ENCODE results near the gene TMEM72.
"Not testable (repeated sequence)": the region's sequence is repeated elsewhere in the genome, so short reads cannot be mapped to it uniquely, and the experiment has no call there.

The TMEM72 gene

GRCh38 chr10:44911081-44911540, at the start of gene TMEM72:
TMEM72 (plus strand) TSS chr10:44911337; CDS start chr10:44911513, 176 bp downstream.
- Histone ChIP-seq H3K27ac (ENCODE audit: low read depth, low read length) (peak within 1 kb of the TSS; percentile 39), H3K9ac (ENCODE audit: low read depth in 1 of 2, low read length in 2 of 2) (no peak within 1 kb of the TSS), H3K4me3 (ENCODE audit: low read depth in 1 of 2, low read length in 2 of 2) (peak within 1 kb of the TSS in 1 of 2 donors; percentile 36), H3K27me3 (ENCODE audit: control insufficient read depth in 1 of 2, insufficient read depth in 2 of 2, low read length in 2 of 2) (no peaks in the 10 kb centered on the region), H3K9me3 (ENCODE audit: control insufficient read depth in 1 of 2, low read length in 2 of 2) (no peaks in the 10 kb centered on the region), H3K36me3 (ENCODE audit: control insufficient read depth in 1 of 2, insufficient read depth in 2 of 2, low read length in 2 of 2) (no peaks in the 10 kb centered on the region), H3K4me1 (ENCODE audit: control insufficient read depth in 1 of 2, insufficient read depth in 2 of 2, low read length in 2 of 2) (peaks cover 20 to 21% of the 10 kb centered on the region in 2 donors)

DNA sequence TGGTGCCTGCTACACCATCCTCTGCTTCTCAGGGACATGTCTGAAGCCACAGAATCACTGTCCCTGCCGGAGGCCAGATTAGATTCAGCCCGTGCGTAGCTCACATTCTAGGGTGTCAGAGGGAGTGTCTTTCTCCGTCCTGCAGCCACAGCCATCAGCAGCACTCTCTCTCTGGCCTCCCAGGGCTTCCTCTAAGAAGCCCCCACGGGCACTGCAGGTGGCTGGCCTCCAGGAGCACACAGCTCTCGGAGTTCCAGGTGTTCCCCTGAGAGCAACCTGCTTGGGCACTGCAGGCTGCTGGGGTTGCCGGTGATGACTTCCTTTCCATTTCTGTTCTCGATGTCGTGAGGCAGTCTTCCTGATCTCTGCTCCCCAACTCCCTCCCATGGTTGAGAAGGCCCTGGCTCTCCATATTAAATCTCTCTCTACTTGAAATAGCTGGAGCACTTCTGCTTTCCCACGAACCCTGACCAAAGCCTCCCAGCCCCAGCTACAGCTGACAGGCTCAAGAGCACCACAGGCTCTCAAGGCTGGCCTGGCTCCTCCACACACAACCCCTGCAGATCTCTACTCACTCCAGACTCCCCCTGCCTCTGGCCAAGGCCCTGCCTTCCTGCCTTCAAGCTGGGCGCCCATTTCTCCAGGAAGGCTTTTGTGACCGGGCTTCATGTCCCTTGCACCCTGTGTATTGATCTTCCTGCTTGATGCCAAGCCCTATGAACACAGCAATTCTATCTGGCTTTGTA, 49.0 kb upstream of the TMEM72 start:
- no peaks in the 10 kb centered on the region for H3K9me3 ChIP-seq (ENCODE audit: control insufficient read depth in 1 of 2, low read length in 2 of 2)

GRCh38 chr10:44862924-44863323, 48.2 kb upstream of the TMEM72 start:
- peaks cover 15 to 18% of the 10 kb centered on the region in 2 donors for H3K4me1 ChIP-seq (ENCODE audit: control insufficient read depth in 1 of 2, insufficient read depth in 2 of 2, low read length in 2 of 2)
- H3K9me3 ChIP-seq (ENCODE audit: control insufficient read depth in 1 of 2, low read length in 2 of 2), result no peaks in the 10 kb centered on the region
- no peak overlapping the region for H3K4me3 ChIP-seq (ENCODE audit: low read depth in 1 of 2, low read length in 2 of 2)
- H3K36me3 ChIP-seq (ENCODE audit: control insufficient read depth in 1 of 2, insufficient read depth in 2 of 2, low read length in 2 of 2), result no peaks in the 10 kb centered on the region
- H3K9ac ChIP-seq (ENCODE audit: low read depth in 1 of 2, low read length in 2 of 2), result no peak overlapping the region
- H3K27me3 ChIP-seq (ENCODE audit: control insufficient read depth in 1 of 2, insufficient read depth in 2 of 2, low read length in 2 of 2), result peaks cover 9 to 13% of the 10 kb centered on the region in 2 donors
- no peak overlapping the region for H3K27ac ChIP-seq (ENCODE audit: low read depth, low read length)

More for the DNA sequence above, 49.0 kb upstream of the TMEM72 start:
- Histone ChIP-seq H3K4me1 (ENCODE audit: control insufficient read depth in 1 of 2, insufficient read depth in 2 of 2, low read length in 2 of 2) (peaks cover 15 to 18% of the 10 kb centered on the region in 2 donors), H3K27me3 (ENCODE audit: control insufficient read depth in 1 of 2, insufficient read depth in 2 of 2, low read length in 2 of 2) (peaks cover 9 to 13% of the 10 kb centered on the region in 2 donors), H3K36me3 (ENCODE audit: control insufficient read depth in 1 of 2, insufficient read depth in 2 of 2, low read length in 2 of 2) (no peaks in the 10 kb centered on the region), H3K9ac (ENCODE audit: low read depth in 1 of 2, low read length in 2 of 2) (no peak overlapping the region), H3K27ac (ENCODE audit: low read depth, low read length) (no peak overlapping the region), H3K4me3 (ENCODE audit: low read depth in 1 of 2, low read length in 2 of 2) (no peak overlapping the region)

GRCh38 chr10:44863344-44864047, 47.6 kb upstream of the TMEM72 start:
- Histone ChIP-seq H3K36me3 (ENCODE audit: control insufficient read depth in 1 of 2, insufficient read depth in 2 of 2, low read length in 2 of 2) (no peaks in the 10 kb centered on the region), H3K9me3 (ENCODE audit: control insufficient read depth in 1 of 2, low read length in 2 of 2) (no peaks in the 10 kb centered on the region), H3K27me3 (ENCODE audit: control insufficient read depth in 1 of 2, insufficient read depth in 2 of 2, low read length in 2 of 2) (peaks cover 9 to 13% of the 10 kb centered on the region in 2 donors), H3K4me1 (ENCODE audit: control insufficient read depth in 1 of 2, insufficient read depth in 2 of 2, low read length in 2 of 2) (peaks cover 15 to 18% of the 10 kb centered on the region in 2 donors), H3K4me3 (ENCODE audit: low read depth in 1 of 2, low read length in 2 of 2) (peak overlapping the region in 1 of 2 donors; percentile 88), H3K27ac (ENCODE audit: low read depth, low read length) (no peak overlapping the region), H3K9ac (ENCODE audit: low read depth in 1 of 2, low read length in 2 of 2) (no peak overlapping the region)

DNA sequence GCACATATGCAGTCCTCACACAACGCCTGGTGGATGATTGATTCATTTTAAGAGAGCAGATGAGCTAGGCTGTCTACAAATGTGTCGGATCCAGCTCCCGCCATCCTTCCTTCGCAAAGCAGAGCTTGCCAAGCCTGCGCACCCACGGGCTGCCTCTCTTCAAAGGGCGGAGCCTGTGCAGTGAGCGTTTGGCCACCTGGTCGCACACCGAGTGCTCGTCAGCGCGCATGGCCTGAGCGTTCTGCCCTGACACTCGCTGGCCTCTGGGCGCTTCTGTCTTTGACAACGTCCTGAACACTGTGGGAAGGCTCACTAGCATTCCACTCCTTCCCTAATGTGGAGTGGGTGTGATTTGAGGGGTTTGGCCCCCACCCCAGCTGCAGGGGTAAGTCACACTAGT, 47.1 kb upstream of the TMEM72 start:
- Histone ChIP-seq H3K9me3 (ENCODE audit: control insufficient read depth in 1 of 2, low read length in 2 of 2) (no peaks in the 10 kb centered on the region), H3K9ac (ENCODE audit: low read depth in 1 of 2, low read length in 2 of 2) (peak overlapping the region; percentile 45 to 70), H3K27me3 (ENCODE audit: control insufficient read depth in 1 of 2, insufficient read depth in 2 of 2, low read length in 2 of 2) (peaks cover 9 to 13% of the 10 kb centered on the region in 2 donors), H3K36me3 (ENCODE audit: control insufficient read depth in 1 of 2, insufficient read depth in 2 of 2, low read length in 2 of 2) (no peaks in the 10 kb centered on the region), H3K4me1 (ENCODE audit: control insufficient read depth in 1 of 2, insufficient read depth in 2 of 2, low read length in 2 of 2) (peaks cover 15 to 18% of the 10 kb centered on the region in 2 donors), H3K27ac (ENCODE audit: low read depth, low read length) (no peak overlapping the region), H3K4me3 (ENCODE audit: low read depth in 1 of 2, low read length in 2 of 2) (peak overlapping the region; percentile 83 to 88)

GRCh38 chr10:44864637-44865288, 46.4 kb upstream of the TMEM72 start:
- H3K9me3 ChIP-seq (ENCODE audit: control insufficient read depth in 1 of 2, low read length in 2 of 2), result no peaks in the 10 kb centered on the region
- peak overlapping the region; percentile 83 to 88 for H3K4me3 ChIP-seq (ENCODE audit: low read depth in 1 of 2, low read length in 2 of 2)
- peaks cover 9 to 13% of the 10 kb centered on the region in 2 donors for H3K27me3 ChIP-seq (ENCODE audit: control insufficient read depth in 1 of 2, insufficient read depth in 2 of 2, low read length in 2 of 2)
- peaks cover 15 to 18% of the 10 kb centered on the region in 2 donors for H3K4me1 ChIP-seq (ENCODE audit: control insufficient read depth in 1 of 2, insufficient read depth in 2 of 2, low read length in 2 of 2)
- no peaks in the 10 kb centered on the region for H3K36me3 ChIP-seq (ENCODE audit: control insufficient read depth in 1 of 2, insufficient read depth in 2 of 2, low read length in 2 of 2)
- H3K9ac ChIP-seq (ENCODE audit: low read depth in 1 of 2, low read length in 2 of 2), result peak overlapping the region; percentile 45 to 70
- no peak overlapping the region for H3K27ac ChIP-seq (ENCODE audit: low read depth, low read length)

DNA sequence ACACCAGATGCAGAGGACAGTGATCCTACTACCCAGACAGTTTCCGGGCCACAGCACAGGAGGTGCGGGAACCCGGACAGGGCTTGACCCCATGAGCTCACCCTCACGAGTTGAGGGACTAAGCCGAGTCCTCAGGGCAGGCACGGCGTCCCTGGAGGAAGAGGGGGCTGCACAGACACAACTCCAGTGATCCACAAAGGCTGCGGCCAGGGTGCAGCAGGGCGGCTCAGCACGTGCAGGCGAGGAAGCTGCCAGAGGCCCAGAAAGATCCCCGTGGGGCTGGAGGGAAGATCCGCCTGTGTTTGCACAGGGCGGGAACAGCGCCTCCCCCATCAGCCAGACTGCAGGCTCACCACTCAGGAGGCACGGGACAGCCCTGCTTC, 45.9 kb upstream of the TMEM72 start:
- Histone ChIP-seq H3K27me3 (ENCODE audit: control insufficient read depth in 1 of 2, insufficient read depth in 2 of 2, low read length in 2 of 2) (peaks cover 9 to 13% of the 10 kb centered on the region in 2 donors), H3K9me3 (ENCODE audit: control insufficient read depth in 1 of 2, low read length in 2 of 2) (no peaks in the 10 kb centered on the region), H3K4me1 (ENCODE audit: control insufficient read depth in 1 of 2, insufficient read depth in 2 of 2, low read length in 2 of 2) (peaks cover 15 to 18% of the 10 kb centered on the region in 2 donors), H3K4me3 (ENCODE audit: low read depth in 1 of 2, low read length in 2 of 2) (no peak overlapping the region), H3K36me3 (ENCODE audit: control insufficient read depth in 1 of 2, insufficient read depth in 2 of 2, low read length in 2 of 2) (no peaks in the 10 kb centered on the region), H3K9ac (ENCODE audit: low read depth in 1 of 2, low read length in 2 of 2) (no peak overlapping the region), H3K27ac (ENCODE audit: low read depth, low read length) (no peak overlapping the region)

DNA sequence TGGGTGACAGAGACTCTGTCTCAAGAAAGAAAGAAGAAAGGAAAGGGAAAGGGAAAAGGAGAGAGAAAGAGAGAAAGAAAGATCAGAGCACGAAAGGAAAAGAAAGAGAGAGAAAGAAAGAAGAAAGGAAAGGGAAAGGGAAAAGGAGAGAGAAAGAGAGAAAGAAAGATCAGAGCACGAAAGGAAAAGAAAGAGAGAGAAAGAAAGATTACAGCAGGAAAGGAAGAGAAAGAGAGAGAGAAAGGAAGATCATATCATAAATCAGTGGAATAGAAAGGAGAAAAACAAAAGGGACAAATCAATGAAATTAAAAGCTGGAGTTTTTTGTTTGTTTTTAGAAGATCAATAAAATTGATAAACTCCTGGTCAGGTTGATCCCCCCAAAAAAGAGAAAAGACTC, 44.8 kb upstream of the TMEM72 start:
- H3K27ac ChIP-seq (ENCODE audit: low read depth, low read length); H3K36me3 ChIP-seq (ENCODE audit: control insufficient read depth in 1 of 2, insufficient read depth in 2 of 2, low read length in 2 of 2); H3K9me3 ChIP-seq (ENCODE audit: control insufficient read depth in 1 of 2, low read length in 2 of 2); H3K9ac ChIP-seq (ENCODE audit: low read depth in 1 of 2, low read length in 2 of 2); H3K4me3 ChIP-seq (ENCODE audit: low read depth in 1 of 2, low read length in 2 of 2): not testable (repeated sequence)
- H3K27me3 ChIP-seq (ENCODE audit: control insufficient read depth in 1 of 2, insufficient read depth in 2 of 2, low read length in 2 of 2), result peaks cover 9 to 13% of the 10 kb centered on the region in 2 donors
- peaks cover 15 to 18% of the 10 kb centered on the region in 2 donors for H3K4me1 ChIP-seq (ENCODE audit: control insufficient read depth in 1 of 2, insufficient read depth in 2 of 2, low read length in 2 of 2)

DNA sequence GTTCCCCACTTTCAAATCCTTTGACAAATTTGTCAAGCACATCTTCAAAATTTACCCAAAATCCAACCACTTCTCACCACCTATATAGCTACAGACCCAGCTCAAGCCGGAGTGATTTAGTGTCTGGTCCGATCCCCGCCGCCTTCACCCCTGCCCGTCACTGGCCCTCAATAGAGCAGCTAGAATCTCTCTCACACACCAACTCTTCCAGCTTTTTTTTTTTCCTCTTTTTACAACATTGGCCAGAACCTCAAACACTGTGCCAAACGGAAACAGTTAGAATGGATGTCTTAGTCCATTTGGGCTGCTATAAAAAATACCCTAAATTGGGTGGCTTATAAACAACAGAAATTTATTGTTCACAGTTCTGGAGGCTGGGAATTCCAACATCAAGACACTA, 41.1 kb upstream of the TMEM72 start:
- H3K9ac ChIP-seq (ENCODE audit: low read depth in 1 of 2, low read length in 2 of 2), result no peak overlapping the region
- peaks cover 3 to 5% of the 10 kb centered on the region in 2 donors for H3K4me1 ChIP-seq (ENCODE audit: control insufficient read depth in 1 of 2, insufficient read depth in 2 of 2, low read length in 2 of 2)
- H3K4me3 ChIP-seq (ENCODE audit: low read depth in 1 of 2, low read length in 2 of 2), result no peak overlapping the region
- no peaks in the 10 kb centered on the region for H3K9me3 ChIP-seq (ENCODE audit: control insufficient read depth in 1 of 2, low read length in 2 of 2)
- H3K36me3 ChIP-seq (ENCODE audit: control insufficient read depth in 1 of 2, insufficient read depth in 2 of 2, low read length in 2 of 2), result no peaks in the 10 kb centered on the region
- no peak overlapping the region for H3K27ac ChIP-seq (ENCODE audit: low read depth, low read length)
- H3K27me3 ChIP-seq (ENCODE audit: control insufficient read depth in 1 of 2, insufficient read depth in 2 of 2, low read length in 2 of 2), result peaks cover 6% of the 10 kb centered on the region in 2 donors

- Histone ChIP-seq H3K27me3 (ENCODE audit: control insufficient read depth in 1 of 2, insufficient read depth in 2 of 2, low read length in 2 of 2) (no peaks in the 10 kb centered on the region), H3K36me3 (ENCODE audit: control insufficient read depth in 1 of 2, insufficient read depth in 2 of 2, low read length in 2 of 2) (no peaks in the 10 kb centered on the region), H3K9ac (ENCODE audit: low read depth in 1 of 2, low read length in 2 of 2) (no peak overlapping the region), H3K27ac (ENCODE audit: low read depth, low read length) (no peak overlapping the region), H3K4me3 (ENCODE audit: low read depth in 1 of 2, low read length in 2 of 2) (no peak overlapping the region), H3K4me1 (ENCODE audit: control insufficient read depth in 1 of 2, insufficient read depth in 2 of 2, low read length in 2 of 2) (no peaks in the 10 kb centered on the region), H3K9me3 (ENCODE audit: control insufficient read depth in 1 of 2, low read length in 2 of 2) (no peaks in the 10 kb centered on the region)
Observed at GRCh38 chr10:44873160-44873559, 38.0 kb upstream of the TMEM72 start.
